Left hindlimb (tissue), 1 donor: ENCODE data around the gene CBFA2T3.
A peak's percentile ranks its signal among the peaks of the same experiment; 100 is the strongest.

Experiments used
- DNase-seq: peaks from one replicate; pipeline ENCODE4 v3.0.0-alpha.2; 2018

Gene CBFA2T3

DNA sequence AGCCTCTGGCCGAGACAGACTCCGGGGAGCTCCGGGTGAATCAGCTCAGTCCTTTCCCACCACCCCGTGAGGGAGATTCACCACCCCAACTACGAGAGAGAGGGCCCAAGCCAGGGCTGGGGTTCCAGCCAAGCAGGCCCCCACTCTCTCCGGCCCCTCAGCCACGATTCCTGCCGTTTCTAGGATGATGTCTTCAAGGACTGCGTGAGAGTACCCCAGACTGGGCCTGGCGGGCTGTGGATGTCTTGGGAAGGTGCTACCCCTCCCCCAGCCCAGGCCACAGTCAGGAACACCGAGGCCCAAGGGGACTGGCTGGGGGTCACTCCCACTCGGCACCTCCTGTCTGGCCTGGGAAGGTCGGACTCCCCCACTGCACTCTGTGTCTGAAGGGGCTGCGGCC is 89.0 kb downstream of the CBFA2T3 start:
- DNase-seq = no peak

DNA sequence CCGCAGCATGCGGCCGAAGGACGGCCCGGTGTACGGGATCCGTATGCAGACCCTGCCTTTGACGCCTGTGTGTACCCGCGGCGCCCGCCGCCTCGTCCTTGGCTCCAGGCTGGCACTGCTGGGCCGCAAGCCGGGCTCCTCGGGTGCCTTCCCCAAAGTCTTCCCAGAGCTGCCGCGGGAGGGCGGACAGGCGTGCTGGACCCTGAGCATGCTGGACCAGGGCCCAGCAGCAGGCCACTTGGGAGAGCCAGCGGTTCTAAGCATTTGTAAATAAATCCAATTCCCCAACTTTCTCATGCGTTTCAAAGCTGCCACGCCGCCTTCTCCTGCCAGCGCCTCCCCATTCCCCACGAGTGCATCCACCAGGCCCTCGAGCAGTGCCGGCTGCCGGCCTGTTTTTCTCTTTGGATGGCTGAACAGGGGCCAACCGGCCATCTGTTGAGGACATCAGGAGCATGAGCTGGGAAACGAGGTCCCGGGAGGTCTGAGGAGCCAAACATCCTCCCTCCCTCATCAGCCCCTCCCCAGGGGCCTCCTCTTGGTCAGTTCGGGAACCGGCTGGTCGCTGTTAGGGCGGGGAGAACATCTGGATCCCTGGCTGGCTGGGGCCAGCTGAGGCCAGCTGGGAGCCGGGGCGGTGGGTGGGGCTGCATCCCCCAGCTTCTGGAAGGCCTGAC is 90.0 kb downstream of the CBFA2T3 start:
- peak; percentile 88 for DNase-seq

DNA sequence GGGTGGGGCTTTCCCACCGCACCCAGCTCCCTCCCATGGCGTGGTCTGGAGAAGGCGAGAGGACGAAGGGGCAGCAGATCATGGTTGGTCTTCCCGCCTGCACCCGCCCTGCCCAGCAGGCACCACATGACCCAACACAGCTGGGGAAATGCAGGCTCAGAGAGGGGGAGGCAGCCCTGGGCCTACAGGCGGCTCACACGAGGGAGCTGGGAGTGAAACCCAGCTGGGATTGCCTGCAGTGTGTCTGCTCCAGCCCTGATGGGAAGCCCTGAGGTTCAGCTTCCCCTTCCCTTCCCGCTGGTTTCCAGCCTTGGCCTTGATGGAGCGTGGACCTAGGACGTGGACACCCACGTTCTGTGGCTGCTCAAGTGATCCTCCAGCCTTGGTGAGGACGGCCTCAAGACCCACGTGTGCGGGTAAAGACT is 90.6 kb downstream of the CBFA2T3 start:
- no peak for DNase-seq

DNA sequence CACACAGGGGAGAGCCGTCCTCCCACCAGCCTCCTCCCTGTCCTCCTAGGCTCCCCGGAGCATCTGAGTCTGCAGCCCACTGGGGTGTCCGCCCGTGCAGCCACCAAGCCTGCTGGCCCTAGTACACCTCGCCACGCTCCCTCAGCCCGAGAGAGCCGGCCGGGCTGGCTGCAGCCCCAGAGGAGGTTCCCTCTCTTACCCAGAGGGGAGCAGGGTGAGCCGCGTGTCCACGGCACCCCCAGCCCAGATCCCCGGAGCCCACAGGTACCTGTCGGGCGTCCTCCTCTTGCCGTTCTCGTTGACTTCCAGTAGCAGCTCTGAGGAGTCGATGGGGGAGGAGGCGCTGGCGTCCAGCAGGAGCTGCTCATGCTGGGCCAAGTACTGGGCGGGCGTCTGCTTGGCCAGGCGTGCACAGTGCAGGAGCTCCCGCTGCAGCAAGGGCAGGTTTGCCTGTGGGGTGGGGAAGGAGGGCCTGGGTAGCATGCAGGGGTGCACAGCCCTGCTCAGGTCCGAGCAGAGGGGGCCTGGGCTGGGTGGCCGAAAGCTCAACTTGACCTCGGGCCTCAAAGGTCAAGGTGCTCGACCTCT is 91.2 kb downstream of the CBFA2T3 start:
- no peak for DNase-seq

DNA sequence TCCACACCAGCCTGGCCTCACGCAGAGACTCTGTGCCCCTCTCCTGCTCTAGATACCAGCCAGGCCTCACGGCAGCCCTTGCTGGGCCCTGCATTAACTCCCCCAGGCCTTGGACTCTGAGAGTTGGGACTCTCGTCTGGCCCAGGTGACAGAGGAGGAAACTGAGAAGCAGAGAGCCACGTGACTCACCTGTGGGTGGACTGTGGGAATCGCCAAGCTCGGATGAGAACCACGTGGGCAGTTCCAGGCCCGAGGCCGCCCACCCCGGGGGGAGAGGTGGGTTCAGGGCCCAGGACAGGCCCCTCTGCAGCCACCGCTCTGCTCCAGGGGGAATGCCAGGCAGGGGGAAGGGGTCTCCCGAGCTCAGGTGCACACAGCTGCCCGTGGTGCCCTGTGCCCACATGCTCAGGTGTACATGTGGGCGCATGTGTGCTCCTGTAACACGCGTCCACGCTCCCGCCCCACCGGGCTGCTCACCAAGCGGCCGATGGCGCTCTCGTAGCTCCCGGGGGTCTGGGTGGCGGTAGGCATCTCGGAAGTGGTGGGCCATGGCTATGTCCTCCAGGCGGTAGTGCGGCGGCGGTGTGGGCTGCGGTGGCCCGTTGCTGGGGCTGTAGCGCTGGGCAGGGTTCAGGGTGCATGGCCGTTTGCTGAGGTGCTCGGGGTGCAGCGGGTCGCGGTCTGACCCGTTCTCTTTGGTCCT is 92.3 kb downstream of the CBFA2T3 start:
- DNase-seq = no peak

DNA sequence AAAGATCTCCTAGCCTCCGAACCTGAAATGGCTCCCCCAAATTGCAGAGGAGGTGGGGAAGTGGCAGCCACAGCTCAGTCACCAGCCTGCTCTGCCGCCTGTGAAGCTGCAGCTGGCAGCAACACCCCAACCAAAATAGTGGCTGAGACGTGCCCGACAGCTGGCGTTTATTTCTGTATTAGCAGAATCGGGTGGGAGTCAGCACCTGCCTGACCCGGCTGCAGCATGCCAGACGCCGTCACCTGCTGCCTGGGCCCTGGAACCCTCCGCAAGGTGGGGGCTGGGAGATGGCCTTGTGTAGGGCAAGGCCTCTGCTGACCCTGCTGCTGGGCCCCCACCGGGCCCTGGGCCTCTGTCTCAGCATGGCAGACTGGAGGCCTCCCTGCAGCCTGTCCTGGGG is 93.1 kb downstream of the CBFA2T3 start:
- no peak for DNase-seq

DNA sequence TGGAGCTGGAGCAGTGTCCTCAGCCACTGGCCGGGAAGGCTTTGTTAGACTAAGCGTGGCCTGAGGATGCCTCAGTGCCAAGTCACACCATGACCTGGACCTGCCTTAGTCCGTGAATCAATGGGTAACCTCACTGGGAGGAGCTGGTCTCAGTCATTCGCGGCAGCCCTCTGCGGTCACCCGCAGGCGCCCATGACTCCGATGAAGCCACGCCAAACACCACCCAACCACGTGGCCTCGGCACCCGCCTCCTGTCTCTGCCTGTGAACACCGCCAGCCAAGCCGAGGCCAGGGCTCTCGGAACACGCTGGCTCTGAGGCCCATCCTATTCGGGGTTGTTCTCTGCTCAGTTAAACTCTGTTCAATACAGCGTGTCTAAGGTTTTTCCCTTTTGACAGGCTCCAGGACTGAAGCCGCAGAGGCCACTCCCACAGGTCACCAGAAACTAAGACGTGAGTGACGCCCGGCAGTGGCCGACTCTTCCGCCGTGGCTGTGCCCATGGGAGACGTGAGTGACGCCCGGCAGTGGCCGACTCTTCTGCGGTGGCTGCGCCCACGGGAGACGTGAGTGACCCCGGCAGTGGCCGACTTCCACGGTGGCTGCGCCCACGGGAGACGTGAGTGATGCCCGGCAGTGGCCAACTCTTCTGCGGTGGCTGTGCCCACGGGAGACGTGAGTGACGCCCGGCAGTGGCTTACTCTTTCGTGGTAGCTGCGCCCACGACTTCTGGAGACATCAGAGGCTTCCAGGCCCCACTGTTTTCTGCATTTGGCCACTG is 93.7 kb downstream of the CBFA2T3 start:
- no peak for DNase-seq

DNA sequence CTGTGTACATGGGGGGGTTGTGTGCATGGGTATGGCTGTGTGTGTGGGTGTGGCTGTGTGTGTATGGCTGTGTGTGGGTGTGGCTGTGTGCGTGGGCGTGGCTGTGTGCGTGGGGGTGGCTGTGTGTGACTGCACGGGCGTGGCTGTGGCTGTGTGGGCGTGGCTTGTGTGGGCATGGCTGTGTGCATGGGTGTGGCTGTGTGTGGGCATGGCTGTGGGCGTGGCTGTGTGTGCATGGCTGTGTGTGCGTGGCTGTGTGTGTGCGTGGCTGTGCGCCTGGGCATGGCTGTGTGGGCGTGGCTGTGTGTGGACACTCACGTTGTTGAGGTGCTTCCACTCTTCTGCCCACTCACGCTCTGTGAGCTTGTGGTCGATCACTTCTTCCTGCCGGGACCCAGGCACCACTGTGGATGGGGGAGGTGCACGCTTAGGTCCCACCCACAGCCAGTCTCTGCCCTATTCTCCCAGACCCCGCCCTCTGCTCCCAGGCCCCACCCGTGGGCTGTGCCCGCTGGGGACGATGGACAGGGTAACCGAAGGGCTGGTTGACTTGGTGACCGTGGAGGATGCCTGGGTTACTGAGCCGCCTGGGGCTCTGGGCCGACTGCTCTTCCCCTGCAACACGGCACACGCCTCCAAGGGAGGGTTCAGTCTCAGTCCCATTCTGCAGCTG is 94.5 kb downstream of the CBFA2T3 start:
- no peak for DNase-seq

DNA sequence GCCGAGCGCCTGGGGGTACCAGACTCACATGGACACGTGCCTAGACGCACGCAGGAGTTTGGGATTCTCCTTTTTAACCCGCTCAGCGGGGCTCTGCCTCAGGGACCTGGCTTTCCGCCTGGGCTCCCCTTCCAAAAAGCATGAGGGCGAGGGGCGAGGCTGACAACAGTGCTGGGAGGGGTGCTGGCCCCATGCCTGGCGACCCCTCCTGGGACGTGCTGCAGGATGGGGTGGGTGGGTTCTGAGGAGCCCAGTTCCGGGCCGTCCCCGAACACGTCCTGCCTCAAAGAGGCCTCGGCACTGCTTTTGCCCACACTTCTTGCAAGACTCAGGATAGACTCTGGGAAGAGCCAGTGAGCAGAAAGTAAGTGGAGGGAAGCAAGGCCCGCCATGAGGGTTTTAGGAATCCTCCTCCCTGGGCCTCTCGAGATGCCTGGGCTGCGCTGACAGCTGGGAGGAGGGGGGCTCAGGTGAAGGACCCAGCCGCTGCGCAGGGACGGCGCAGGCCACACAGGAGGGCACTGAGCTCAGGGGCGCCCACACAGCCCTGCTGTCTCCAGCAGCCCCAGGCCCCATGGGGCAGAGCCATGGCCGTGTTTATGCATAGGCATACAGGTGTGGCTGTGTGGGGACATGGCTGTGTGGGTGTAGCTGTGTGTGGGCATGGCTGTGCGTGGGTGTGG is 95.2 kb downstream of the CBFA2T3 start:
- DNase-seq = no peak

DNA sequence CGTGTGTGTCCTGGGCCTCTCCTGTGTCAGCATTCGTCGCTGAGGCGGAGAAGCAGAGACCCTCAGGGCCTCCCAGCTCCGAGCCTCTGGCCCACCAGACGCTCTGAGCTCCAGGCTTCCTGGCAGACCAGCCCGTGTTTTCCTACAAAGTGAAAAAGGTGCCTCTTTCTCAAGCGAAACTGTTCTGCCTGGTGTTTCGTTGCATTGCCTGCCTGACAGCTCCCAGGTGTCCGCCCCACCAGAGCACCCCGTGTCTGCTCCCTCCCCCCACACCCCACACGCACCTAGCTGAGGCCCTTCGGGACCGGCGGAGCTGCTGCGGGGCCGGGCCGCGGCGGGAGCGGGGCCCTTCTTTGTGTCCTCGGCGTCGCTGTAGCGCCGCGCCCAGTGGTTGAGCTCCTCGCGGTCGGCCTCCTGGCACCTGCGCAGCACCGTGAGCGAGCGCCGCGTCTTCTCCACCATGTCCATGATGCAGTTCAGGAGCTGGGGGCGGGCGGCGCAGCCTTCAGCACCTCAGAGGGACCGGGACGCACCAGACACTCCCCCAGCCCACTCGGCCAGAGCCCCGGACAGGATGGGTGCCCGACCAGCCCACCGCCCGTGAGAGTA is 95.9 kb downstream of the CBFA2T3 start:
- no peak for DNase-seq

DNA sequence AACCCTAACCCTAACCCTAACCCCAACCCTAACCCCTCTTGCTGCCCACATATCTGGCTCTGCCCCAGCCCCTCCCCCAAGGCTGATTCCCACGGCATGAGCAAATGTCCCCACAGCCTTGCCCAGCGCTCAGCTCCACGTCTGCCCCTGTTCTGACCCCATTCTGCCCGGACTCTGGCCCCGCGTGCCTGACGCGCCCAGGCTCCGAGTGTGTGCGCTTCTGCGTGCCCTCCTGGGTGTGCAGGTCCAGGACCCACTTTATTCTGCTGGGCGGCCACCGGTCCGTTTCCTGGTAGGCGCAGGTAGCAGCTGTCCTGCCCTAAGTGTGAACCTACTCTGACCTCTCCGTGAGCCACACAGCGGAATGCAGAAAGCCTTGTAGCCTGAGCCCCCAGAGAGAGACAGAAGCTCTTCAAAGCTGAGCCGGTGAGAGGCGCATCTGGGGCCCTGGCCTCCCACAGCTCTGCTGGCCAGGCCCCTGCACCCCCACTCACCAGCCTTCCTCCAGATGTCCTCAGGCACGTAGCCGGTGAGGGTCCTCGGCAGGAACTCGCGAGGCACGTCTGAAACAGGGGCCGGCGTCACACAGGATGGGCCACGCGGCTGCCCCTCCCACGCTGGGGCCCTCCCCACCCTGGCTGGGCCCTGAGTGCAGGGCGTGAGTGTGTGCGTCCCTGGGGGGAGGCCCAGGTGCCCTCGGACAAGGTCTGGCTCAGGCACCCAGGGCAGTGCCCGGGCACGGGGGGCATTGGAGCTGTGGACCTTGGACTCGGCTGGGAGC is 96.6 kb downstream of the CBFA2T3 start:
- no peak for DNase-seq

DNA sequence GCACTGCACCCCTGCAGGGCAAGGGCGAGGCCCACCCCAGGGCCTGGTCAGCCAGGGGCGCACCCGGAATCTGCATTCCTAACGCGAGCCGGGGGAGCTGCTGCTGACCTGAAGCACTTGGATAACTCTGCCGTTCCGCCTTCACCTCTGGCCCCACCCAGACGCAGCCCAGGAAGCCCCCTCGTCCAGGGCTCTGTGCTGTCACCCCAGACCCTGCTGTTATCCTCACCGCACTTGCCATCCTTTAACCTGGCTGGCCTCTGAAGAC is 97.3 kb downstream of the CBFA2T3 start:
- DNase-seq = no peak

DNA sequence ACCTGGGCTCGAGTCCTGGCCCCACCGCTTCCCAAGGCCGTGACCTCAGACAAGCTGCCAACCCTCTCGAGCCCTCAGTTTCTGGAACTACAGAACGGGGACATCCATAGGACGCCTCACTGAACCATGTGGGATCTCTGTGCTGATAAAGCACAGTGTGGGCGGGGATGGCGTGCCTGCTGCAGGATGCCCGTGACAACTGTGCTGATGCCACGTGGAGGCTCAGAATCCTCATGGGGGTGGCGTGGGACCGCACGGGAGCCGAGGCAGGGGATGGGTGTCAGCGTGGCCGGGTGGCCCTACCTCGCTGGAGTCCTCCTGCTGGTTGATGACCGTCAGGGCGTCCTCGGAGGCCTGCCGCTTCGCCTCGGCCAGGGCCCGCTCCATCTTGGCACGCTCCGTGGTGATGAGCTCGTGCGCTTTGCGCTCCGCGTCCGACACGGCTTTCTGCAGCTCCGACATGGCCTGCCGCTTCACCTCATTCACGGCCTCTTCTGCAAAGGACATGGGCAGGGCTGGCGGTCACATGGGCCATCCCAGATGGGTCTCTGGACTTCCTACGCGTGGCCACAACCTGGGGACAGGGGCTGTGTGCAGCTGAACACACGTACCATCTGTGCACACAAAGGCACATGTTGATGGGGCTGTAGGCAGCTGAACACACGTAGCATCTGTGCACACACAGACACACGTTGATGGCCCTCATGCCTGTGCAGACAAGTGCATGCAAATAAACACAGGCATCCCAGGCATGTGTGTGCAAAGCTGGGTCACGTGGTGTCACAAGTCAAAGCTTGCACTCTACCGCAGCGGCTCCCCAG is 97.8 kb downstream of the CBFA2T3 start:
- DNase-seq = no peak

DNA sequence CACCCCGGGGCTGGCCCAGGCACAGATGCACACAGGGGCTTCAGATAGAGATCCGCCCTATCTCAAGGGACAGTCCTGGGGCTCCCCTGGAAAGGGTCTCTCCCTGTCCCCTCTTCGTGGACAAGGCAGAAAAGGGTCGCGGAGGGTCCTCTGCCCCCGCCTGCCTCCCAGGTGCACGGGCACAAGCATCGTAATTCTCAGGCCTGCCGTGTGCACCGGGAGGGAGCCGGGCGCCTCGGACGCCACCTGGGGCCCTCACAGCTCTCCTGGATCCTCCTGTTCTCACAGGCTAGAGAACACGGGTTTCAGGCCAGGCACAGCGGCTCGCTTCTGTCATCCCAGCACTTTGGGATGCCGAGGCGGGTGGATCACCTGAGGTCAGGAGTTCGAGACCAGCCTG is 98.7 kb downstream of the CBFA2T3 start:
- no peak for DNase-seq

DNA sequence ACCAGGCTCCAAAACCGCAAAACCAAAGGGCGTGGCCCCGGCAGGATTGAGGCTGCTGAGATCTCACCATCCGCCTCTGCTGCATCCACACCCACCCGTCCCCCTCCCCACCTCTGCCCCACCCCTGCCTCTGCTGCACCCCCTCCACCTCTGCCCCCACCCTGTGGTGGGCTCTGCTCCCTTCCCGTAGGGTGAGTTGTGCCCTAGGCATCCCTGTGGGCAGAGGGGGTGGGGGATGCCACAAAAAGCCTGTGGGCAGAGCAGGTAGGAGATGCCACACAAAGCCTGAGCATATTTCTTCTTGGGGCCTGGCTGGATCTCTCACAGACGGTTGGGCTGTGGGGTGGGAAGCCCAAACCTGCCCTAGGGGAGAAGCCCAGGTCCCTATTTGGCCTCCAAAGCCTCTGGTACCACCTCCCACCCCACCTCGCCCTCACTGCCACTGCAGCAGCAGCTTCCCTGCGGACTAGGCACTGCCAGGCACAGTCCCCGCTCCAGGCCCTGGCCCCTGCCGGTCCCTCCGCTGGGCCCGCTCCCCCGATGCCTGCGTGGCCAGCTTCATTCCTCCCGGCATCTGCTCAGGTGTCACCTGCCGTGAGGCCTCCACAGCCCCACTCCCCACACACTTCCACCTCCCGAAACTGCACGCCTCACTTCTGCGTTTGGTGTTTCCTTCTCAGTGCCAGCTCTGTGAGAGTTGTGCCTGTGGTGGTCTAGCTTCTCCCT is 99.3 kb downstream of the CBFA2T3 start:
- no peak for DNase-seq

DNA sequence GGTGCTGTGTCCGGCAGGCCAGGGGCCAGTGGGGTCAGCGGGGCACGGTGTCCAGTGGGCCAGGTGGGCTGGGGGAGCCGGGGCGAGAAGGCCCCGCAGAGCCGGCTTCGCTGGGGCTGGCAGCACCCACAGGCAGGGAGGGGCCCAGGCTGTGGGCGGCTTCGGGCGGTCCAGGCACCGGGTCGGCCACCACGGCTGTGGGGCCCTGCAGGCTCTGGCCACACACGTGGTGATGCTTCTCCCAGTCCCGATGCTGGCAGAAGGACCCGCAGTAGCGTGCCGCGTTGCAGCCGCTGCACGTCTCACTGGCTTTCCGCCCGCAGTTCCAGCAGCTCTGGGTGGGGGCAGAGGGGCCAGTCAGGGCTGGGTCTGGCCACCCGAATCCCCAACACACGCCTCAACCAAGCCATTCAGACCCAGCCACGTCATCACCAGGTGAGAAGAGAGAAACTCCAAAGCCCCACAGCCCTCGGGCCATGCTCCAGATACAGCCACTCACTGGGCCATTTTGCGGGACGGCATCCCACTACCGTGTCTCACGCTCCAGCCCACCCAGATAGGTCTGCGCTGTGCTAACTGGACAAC is 100.0 kb downstream of the CBFA2T3 start:
- no peak for DNase-seq

DNA sequence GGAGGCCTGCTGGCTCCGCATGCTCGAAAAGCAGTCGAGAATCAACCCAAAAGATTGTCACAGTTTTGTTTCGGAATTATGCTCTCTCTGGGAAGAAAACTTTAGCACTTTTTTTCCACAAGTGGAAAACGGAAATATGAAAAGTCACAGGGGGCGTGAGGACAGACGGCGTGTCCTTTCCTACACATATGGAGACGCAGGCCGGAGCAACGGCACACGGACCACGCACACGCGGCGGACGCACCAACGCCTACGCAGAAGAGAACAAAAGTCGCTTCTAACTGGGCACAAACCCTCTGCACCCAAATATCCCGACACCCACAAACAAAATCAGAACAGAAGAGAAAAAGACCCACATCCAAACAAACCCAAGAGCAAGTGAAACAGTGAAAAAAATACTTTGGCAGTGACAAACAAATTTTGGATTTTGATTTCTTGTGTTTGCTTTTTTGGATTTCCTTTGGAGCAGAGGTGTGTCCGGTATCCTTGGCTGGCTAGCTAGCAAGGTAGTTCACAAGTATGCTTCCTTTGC is 101.2 kb downstream of the CBFA2T3 start:
- no peak for DNase-seq

DNA sequence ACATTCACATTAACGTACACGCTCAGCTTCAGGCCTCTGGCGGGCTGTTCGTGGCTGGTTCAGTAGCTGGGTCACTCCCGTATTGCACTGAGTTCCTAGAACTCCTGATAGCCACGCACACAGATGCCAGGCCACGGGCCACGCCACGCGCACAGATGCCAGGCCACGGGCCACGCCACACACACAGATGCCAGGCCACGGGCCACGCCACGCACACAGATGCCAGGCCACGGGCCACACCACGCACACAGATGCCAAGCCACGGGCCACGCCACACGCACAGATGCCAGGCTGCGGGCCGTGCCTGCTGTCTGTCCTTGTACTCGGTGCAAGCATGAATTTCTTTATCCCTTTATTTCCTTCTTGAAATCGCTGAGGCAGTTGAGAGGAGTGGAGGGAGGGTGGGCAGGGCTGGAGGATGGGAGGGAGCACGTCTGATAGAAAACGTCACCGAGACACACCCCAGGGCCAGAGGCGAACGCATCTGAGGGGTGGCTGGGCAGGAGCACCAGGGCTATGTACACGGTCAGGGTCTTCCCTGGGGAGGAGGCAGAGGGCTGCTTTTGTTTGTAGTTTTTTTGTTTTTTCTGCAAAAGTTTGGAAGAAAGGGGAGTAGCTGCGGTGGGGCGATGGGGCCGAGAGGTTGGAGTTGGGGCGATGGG is 101.9 kb downstream of the CBFA2T3 start:
- no peak for DNase-seq
